CD8-positive, alpha-beta memory T cell (primary cell): Measurements from ENCODE around the gene TMEM117. TPM values are rescaled to one million over a fixed set of nuclear protein-coding genes. Genes with fewer than 3 reads are reported as not detected.
A peak's percentile ranks its signal among the peaks of the same experiment; 100 is the strongest.

Experiments
- CTCF ChIA-PET: fragments of 350-600 bp; sonication (Branson Sonifier 250); formaldehyde crosslinking; loops from one replicate; lab custom pipeline; 2021; ENCODE audit warnings: antibody characterized with exemption; lab: Charles Lee
- POLR2A ChIA-PET: fragments of 350-600 bp; sonication (Branson Sonifier 250); formaldehyde crosslinking; loops from one replicate; lab custom pipeline; 2021; ENCODE audit warnings: antibody characterized with exemption; lab: Charles Lee
- DNase-seq, 5 donors: peaks; one replicate each; pipeline versions ENCODE4 v3.0.0 to v3.0.0-alpha.2; 2020 to 2022; ENCODE audit warnings: mixed read lengths in 1 of 5
- H3K27ac ChIP-seq: one replicate; pipeline ENCODE4 v1.7.0; 2013; ENCODE audit warnings: low read depth, mild to moderate bottlenecking, low read length, moderate library complexity
- H3K27me3 ChIP-seq: 2 replicates; pipeline ENCODE4 v1.7.0; 2013; ENCODE audit warnings: low read length, mild to moderate bottlenecking; ENCODE audit not compliant: insufficient read depth, poor library complexity, severe bottlenecking
- H3K36me3 ChIP-seq: 2 replicates; pipeline ENCODE4 v1.7.0; 2013; ENCODE audit warnings: mild to moderate bottlenecking, low read length, moderate library complexity; ENCODE audit not compliant: insufficient read depth
- H3K4me1 ChIP-seq: 2 replicates; pipeline ENCODE4 v1.7.0; 2013; ENCODE audit warnings: mild to moderate bottlenecking, low read length, moderate library complexity; ENCODE audit not compliant: insufficient read depth
- H3K4me3 ChIP-seq: 2 replicates; pipeline ENCODE4 v1.7.0; 2013; ENCODE audit warnings: mild to moderate bottlenecking, low read length
- H3K9me3 ChIP-seq: 2 replicates; pipeline ENCODE4 v1.7.0; 2013; ENCODE audit warnings: mild to moderate bottlenecking, low read length
- H3K27ac Mint-ChIP-seq, 8 donors: one replicate each; pipeline ENCODE4 v1.8.0; 2020 to 2021; ENCODE audit warnings: mixed read lengths in 8 of 8, mild to moderate bottlenecking in 6 of 8, inconsistent platforms in 3 of 8, moderate library complexity in 3 of 8
- H3K27me3 Mint-ChIP-seq, 2 donors: one replicate each; pipeline ENCODE4 v1.8.0; 2020 to 2021; ENCODE audit warnings: mixed read lengths in 2 of 2, mild to moderate bottlenecking in 1 of 2, moderate library complexity in 1 of 2
- H3K36me3 Mint-ChIP-seq, 3 donors: one replicate each; pipeline ENCODE4 v1.8.0; 2020 to 2021; ENCODE audit warnings: mixed read lengths in 3 of 3, inconsistent platforms in 1 of 3, mild to moderate bottlenecking in 1 of 3
- H3K4me1 Mint-ChIP-seq, 3 donors: one replicate each; pipeline ENCODE4 v1.8.0; 2020 to 2021; ENCODE audit warnings: mixed read lengths in 3 of 3, inconsistent platforms in 1 of 3, mild to moderate bottlenecking in 1 of 3
- H3K4me3 Mint-ChIP-seq, 7 donors: one replicate each; pipeline ENCODE4 v1.8.0; 2020 to 2021; ENCODE audit warnings: mixed read lengths in 7 of 7, mild to moderate bottlenecking in 6 of 7, moderate library complexity in 4 of 7, inconsistent platforms in 2 of 7
- H3K9me3 Mint-ChIP-seq, 5 donors: one replicate each; pipeline ENCODE4 v1.8.0; 2020 to 2022; ENCODE audit warnings: mixed read lengths in 5 of 5, mild to moderate bottlenecking in 3 of 5, moderate library complexity in 2 of 5, inconsistent platforms in 1 of 5
- polyA plus RNA-seq: library from polyadenylated mRNA; unstranded; fragments of 300-500 nt; fragmentation: Illumina TruSeq; gene quantifications from one replicate; pipeline ENCODE4 v1.2.3, GENCODE V29; 2021
- total RNA-seq, 2 experiments: library from RNA; stranded (reverse); gene quantifications; one replicate each; pipeline ENCODE4 v1.2.3, GENCODE V29; 2021

The TMEM117 gene
- total and polyA plus RNA-seq, 3 experiments from 2014 or later = 1.4 to 6.2 (median 1.8) TPM

- H3K27ac ChIP-seq = no peak overlapping the region
- ChIA-PET POLR2A (no interaction called here), CTCF (no interaction called here)
- no peak overlapping the region for H3K4me3 ChIP-seq
- no peaks in the 10 kb centered on the region for H3K4me1 ChIP-seq
- H3K9me3 Mint-ChIP-seq = no peaks in the 10 kb centered on the region
- H3K36me3 ChIP-seq = no peaks in the 10 kb centered on the region
- H3K4me1 Mint-ChIP-seq = no peaks in the 10 kb centered on the region
- peaks cover 3 to 28% (median 6%) of the 10 kb centered on the region in 3 donors for H3K36me3 Mint-ChIP-seq
- no peak overlapping the region for H3K4me3 Mint-ChIP-seq
- no peak overlapping the region for H3K27ac Mint-ChIP-seq
- H3K9me3 ChIP-seq = no peaks in the 10 kb centered on the region
- H3K27me3 ChIP-seq = no peaks in the 10 kb centered on the region
- no peak for DNase-seq
- H3K27me3 Mint-ChIP-seq = no peaks in the 10 kb centered on the region
Observed at GRCh38 chr12:43942379-43942778, 106.5 kb downstream of the TMEM117 start.

- H3K9me3 ChIP-seq = no peaks in the 10 kb centered on the region
- ChIA-PET POLR2A (no interaction called here), CTCF (no interaction called here)
Observed at GRCh38 chr12:43945983-43946382, 110.1 kb downstream of the TMEM117 start.

GRCh38 chr12:43951286-43951685 is 115.4 kb downstream of the TMEM117 start:
- Histone ChIP-seq H3K36me3 (no peaks in the 10 kb centered on the region), H3K27me3 (no peaks in the 10 kb centered on the region), H3K4me3 (no peak overlapping the region), H3K4me1 (no peaks in the 10 kb centered on the region), H3K9me3 (no peaks in the 10 kb centered on the region), H3K27ac (no peak overlapping the region)
- no peak for DNase-seq
- POLR2A ChIA-PET = no interaction called here
- H3K4me3 Mint-ChIP-seq = no peak overlapping the region
- peaks cover 0 to 10% (median 0%) of the 10 kb centered on the region in 3 donors for H3K4me1 Mint-ChIP-seq
- CTCF ChIA-PET = no interaction called here
- peaks cover 0 to 45% (median 13%) of the 10 kb centered on the region in 3 donors for H3K36me3 Mint-ChIP-seq
- H3K27ac Mint-ChIP-seq = no peak overlapping the region
- no peaks in the 10 kb centered on the region for H3K27me3 Mint-ChIP-seq
- H3K9me3 Mint-ChIP-seq = peaks cover 0 to 3% (median 0%) of the 10 kb centered on the region in 5 donors

More at GRCh38 chr12:43945983-43946382, 110.1 kb downstream of the TMEM117 start:
- Histone ChIP-seq H3K27ac (no peak overlapping the region), H3K36me3 (no peaks in the 10 kb centered on the region), H3K27me3 (no peaks in the 10 kb centered on the region), H3K4me1 (no peaks in the 10 kb centered on the region), H3K4me3 (no peak overlapping the region)
- no peaks in the 10 kb centered on the region for H3K27me3 Mint-ChIP-seq
- H3K36me3 Mint-ChIP-seq = peaks cover 3 to 52% (median 17%) of the 10 kb centered on the region in 3 donors
- H3K4me3 Mint-ChIP-seq = no peak overlapping the region
- H3K9me3 Mint-ChIP-seq = no peaks in the 10 kb centered on the region
- no peaks in the 10 kb centered on the region for H3K4me1 Mint-ChIP-seq
- no peak overlapping the region for H3K27ac Mint-ChIP-seq
- DNase-seq = no peak

- no peaks in the 10 kb centered on the region for H3K9me3 ChIP-seq
- H3K4me3 ChIP-seq = no peak overlapping the region
- H3K27ac Mint-ChIP-seq = no peak overlapping the region
- ChIA-PET CTCF (no interaction called here), POLR2A (no interaction called here)
- H3K27me3 ChIP-seq = no peaks in the 10 kb centered on the region
- H3K27ac ChIP-seq = no peak overlapping the region
- peaks cover 0 to 5% (median 0%) of the 10 kb centered on the region in 3 donors for H3K36me3 Mint-ChIP-seq
- no peaks in the 10 kb centered on the region for H3K4me1 ChIP-seq
- no peaks in the 10 kb centered on the region for H3K27me3 Mint-ChIP-seq
- H3K4me1 Mint-ChIP-seq = peaks cover 0 to 10% (median 0%) of the 10 kb centered on the region in 3 donors
- H3K36me3 ChIP-seq = no peaks in the 10 kb centered on the region
- no peak overlapping the region for H3K4me3 Mint-ChIP-seq
- no peaks in the 10 kb centered on the region for H3K9me3 Mint-ChIP-seq
- peak in 1 of 5 donors; percentile 5 for DNase-seq
Observed at GRCh38 chr12:43957732-43958372, 122.0 kb downstream of the TMEM117 start.

- CTCF ChIA-PET = no interaction called here
- POLR2A ChIA-PET = no interaction called here
Observed at GRCh38 chr12:43964033-43964432, 128.2 kb downstream of the TMEM117 start.

GRCh38 chr12:43964961-43965360 is 129.1 kb downstream of the TMEM117 start:
- H3K4me3 ChIP-seq = no peak overlapping the region
- H3K27ac ChIP-seq = no peak overlapping the region
- ChIA-PET CTCF (no interaction called here), POLR2A (no interaction called here)
- H3K27ac Mint-ChIP-seq = no peak overlapping the region
- DNase-seq = no peak
- no peak overlapping the region for H3K4me3 Mint-ChIP-seq
- H3K4me1 Mint-ChIP-seq = no peaks in the 10 kb centered on the region
- H3K27me3 ChIP-seq = no peaks in the 10 kb centered on the region
- H3K4me1 ChIP-seq = no peaks in the 10 kb centered on the region
- peaks cover 0 to 41% (median 4%) of the 10 kb centered on the region in 3 donors for H3K36me3 Mint-ChIP-seq
- H3K9me3 ChIP-seq = no peaks in the 10 kb centered on the region
- no peaks in the 10 kb centered on the region for H3K36me3 ChIP-seq
- no peaks in the 10 kb centered on the region for H3K27me3 Mint-ChIP-seq
- peaks cover 0 to 8% (median 6%) of the 10 kb centered on the region in 5 donors for H3K9me3 Mint-ChIP-seq

More at GRCh38 chr12:43964033-43964432, 128.2 kb downstream of the TMEM117 start:
- H3K4me1 Mint-ChIP-seq = no peaks in the 10 kb centered on the region
- H3K4me1 ChIP-seq = no peaks in the 10 kb centered on the region
- H3K36me3 ChIP-seq = no peaks in the 10 kb centered on the region
- H3K27me3 ChIP-seq = no peaks in the 10 kb centered on the region
- no peak overlapping the region for H3K27ac ChIP-seq
- H3K36me3 Mint-ChIP-seq = peaks cover 0 to 36% (median 4%) of the 10 kb centered on the region in 3 donors
- no peak overlapping the region for H3K4me3 ChIP-seq
- H3K27me3 Mint-ChIP-seq = no peaks in the 10 kb centered on the region
- peaks cover 0 to 8% (median 6%) of the 10 kb centered on the region in 5 donors for H3K9me3 Mint-ChIP-seq
- no peak overlapping the region for H3K27ac Mint-ChIP-seq
- DNase-seq = no peak
- no peaks in the 10 kb centered on the region for H3K9me3 ChIP-seq
- H3K4me3 Mint-ChIP-seq = no peak overlapping the region

GRCh38 chr12:43965899-43966298 is 130.0 kb downstream of the TMEM117 start:
- Mint-ChIP-seq H3K27ac (no peak overlapping the region), H3K4me1 (no peaks in the 10 kb centered on the region), H3K36me3 (peaks cover 0 to 46% (median 7%) of the 10 kb centered on the region in 3 donors), H3K27me3 (no peaks in the 10 kb centered on the region), H3K9me3 (peaks cover 0 to 8% (median 6%) of the 10 kb centered on the region in 5 donors), H3K4me3 (no peak overlapping the region)
- no peaks in the 10 kb centered on the region for H3K27me3 ChIP-seq
- no peaks in the 10 kb centered on the region for H3K9me3 ChIP-seq
- ChIA-PET CTCF (no interaction called here), POLR2A (no interaction called here)
- H3K4me1 ChIP-seq = no peaks in the 10 kb centered on the region
- H3K36me3 ChIP-seq = no peaks in the 10 kb centered on the region
- H3K4me3 ChIP-seq = no peak overlapping the region
- H3K27ac ChIP-seq = no peak overlapping the region
- no peak for DNase-seq

GRCh38 chr12:43968736-43969135 is 132.9 kb downstream of the TMEM117 start:
- CTCF ChIA-PET = no interaction called here
- H3K36me3 Mint-ChIP-seq = peaks cover 0 to 59% (median 9%) of the 10 kb centered on the region in 3 donors
- no peaks in the 10 kb centered on the region for H3K4me1 Mint-ChIP-seq

More at GRCh38 chr12:43968736-43969135, 132.9 kb downstream of the TMEM117 start:
- DNase-seq = no peak
- Mint-ChIP-seq H3K4me3 (no peak overlapping the region), H3K27ac (no peak overlapping the region), H3K27me3 (no peaks in the 10 kb centered on the region), H3K9me3 (peaks cover 0 to 8% (median 6%) of the 10 kb centered on the region in 5 donors)
- no peak overlapping the region for H3K27ac ChIP-seq
- no peak overlapping the region for H3K4me3 ChIP-seq
- no peaks in the 10 kb centered on the region for H3K4me1 ChIP-seq
- no peaks in the 10 kb centered on the region for H3K9me3 ChIP-seq
- H3K27me3 ChIP-seq = no peaks in the 10 kb centered on the region
- H3K36me3 ChIP-seq = no peaks in the 10 kb centered on the region
- POLR2A ChIA-PET = no interaction called here
